Measurements from ENCODE around the gene CEMIP2. TPM values are rescaled to one million over a fixed set of nuclear protein-coding genes. Genes with fewer than 3 reads are reported as not detected.

Gene CEMIP2
- total RNA-seq, 1 experiment from 2014 or later, result 16.0 TPM

- Histone ChIP-seq H3K79me2 (ENCODE audit: low read length) (peaks cover 55% of the 10 kb centered on the region), H3K27ac (ENCODE audit: low read length) (no peak overlapping the region), H3K9me3 (ENCODE audit: low read length) (no peaks in the 10 kb centered on the region), H3F3A (ENCODE audit: low read length, unreplicated experiment) (peaks cover 12% of the 10 kb centered on the region), H3K4me3 (ENCODE audit: low read length) (peak overlapping the region; percentile 97), H3K27me3 (ENCODE audit: low read length) (no peaks in the 10 kb centered on the region), H4K20me1 (ENCODE audit: low read length) (peaks cover 26% of the 10 kb centered on the region), H3K9me2 (replicated peaks; ENCODE audit: low read length) (no peaks in the 10 kb centered on the region), H3K36me3 (ENCODE audit: low read depth, low read length) (no peaks in the 10 kb centered on the region), H3K9ac (ENCODE audit: low read length) (peak overlapping the region; percentile 80), H2AFZ (ENCODE audit: low read length) (0 out of 2 replicates have a peak overlapping the region, but pooled peaks have one; percentile 56), H3K4me1 (ENCODE audit: insufficient read depth, low read length) (peaks cover 55% of the 10 kb centered on the region), H3K4me2 (ENCODE audit: low read length) (peak overlapping the region; percentile 97)
- DNase-seq, result no peak
- intact Hi-C loops (cut with micrococcal nuclease), result loop anchor here (5.0 kb wide), 1 partner anchor 480 kb away; no protein-coding TSS in a partner anchor
- ATAC-seq, result no peak
- no TSS peak for BruUV-seq (replicated peaks)
- ChIA-PET CTCF (no interaction called here), POLR2A (ENCODE audit: unreplicated experiment) (interaction anchor here (0.5 kb wide), 1 partner anchor 812 kb away, joined by 3 read pairs; no protein-coding TSS in a partner anchor)
- TF ChIP-seq EZH2phosphoT487 (IDR thresholded peaks at IDR 0.05; ENCODE audit: borderline replicate concordance, low read length) (no peak), EZH2 (IDR thresholded peaks at IDR 0.05; ENCODE audit: low read length, unreplicated experiment) (no peak)
- TF ChIP-seq, protein P1, sequence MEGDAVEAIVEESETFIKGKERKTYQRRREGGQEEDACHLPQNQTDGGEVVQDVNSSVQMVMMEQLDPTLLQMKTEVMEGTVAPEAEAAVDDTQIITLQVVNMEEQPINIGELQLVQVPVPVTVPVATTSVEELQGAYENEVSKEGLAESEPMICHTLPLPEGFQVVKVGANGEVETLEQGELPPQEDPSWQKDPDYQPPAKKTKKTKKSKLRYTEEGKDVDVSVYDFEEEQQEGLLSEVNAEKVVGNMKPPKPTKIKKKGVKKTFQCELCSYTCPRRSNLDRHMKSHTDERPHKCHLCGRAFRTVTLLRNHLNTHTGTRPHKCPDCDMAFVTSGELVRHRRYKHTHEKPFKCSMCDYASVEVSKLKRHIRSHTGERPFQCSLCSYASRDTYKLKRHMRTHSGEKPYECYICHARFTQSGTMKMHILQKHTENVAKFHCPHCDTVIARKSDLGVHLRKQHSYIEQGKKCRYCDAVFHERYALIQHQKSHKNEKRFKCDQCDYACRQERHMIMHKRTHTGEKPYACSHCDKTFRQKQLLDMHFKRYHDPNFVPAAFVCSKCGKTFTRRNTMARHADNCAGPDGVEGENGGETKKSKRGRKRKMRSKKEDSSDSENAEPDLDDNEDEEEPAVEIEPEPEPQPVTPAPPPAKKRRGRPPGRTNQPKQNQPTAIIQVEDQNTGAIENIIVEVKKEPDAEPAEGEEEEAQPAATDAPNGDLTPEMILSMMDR (conservative IDR thresholded peaks at IDR 0.05; ENCODE audit: low read depth, low read length), result no peak
These were observed 1.0 kb downstream of the CEMIP2 start for GRCh38 chr9:71767163-71767775.

- peaks cover 61% of the 10 kb centered on the region for H3K79me2 ChIP-seq (ENCODE audit: low read length)
- H3F3A ChIP-seq (ENCODE audit: low read length, unreplicated experiment), result peaks cover 12% of the 10 kb centered on the region
- ChIA-PET CTCF (no interaction called here), POLR2A (ENCODE audit: unreplicated experiment) (no interaction called here)
- TF ChIP-seq EZH2 (IDR thresholded peaks at IDR 0.05; ENCODE audit: low read length, unreplicated experiment), result no peak
- TF ChIP-seq EZH2phosphoT487 (IDR thresholded peaks at IDR 0.05; ENCODE audit: borderline replicate concordance, low read length), result no peak
- TF ChIP-seq, protein P1 (conservative IDR thresholded peaks at IDR 0.05; ENCODE audit: low read depth, low read length), result no peak
- H3K4me3 ChIP-seq (ENCODE audit: low read length), result peak overlapping the region; percentile 97
- peaks cover 58% of the 10 kb centered on the region for H3K4me1 ChIP-seq (ENCODE audit: insufficient read depth, low read length)
- peak overlapping the region; percentile 97 for H3K4me2 ChIP-seq (ENCODE audit: low read length)
- H2AFZ ChIP-seq (ENCODE audit: low read length), result no peak overlapping the region
- H3K9ac ChIP-seq (ENCODE audit: low read length), result peak overlapping the region; percentile 80; the same call in 1 of the 2 replicates
- DNase-seq (peak; percentile 42), ATAC-seq (no peak)
- no peak overlapping the region for H3K27ac ChIP-seq (ENCODE audit: low read length)
- peaks cover 26% of the 10 kb centered on the region for H4K20me1 ChIP-seq (ENCODE audit: low read length)
- no peaks in the 10 kb centered on the region for H3K9me2 ChIP-seq (replicated peaks; ENCODE audit: low read length)
- no peaks in the 10 kb centered on the region for H3K27me3 ChIP-seq (ENCODE audit: low read length)
- intact Hi-C loops (cut with micrococcal nuclease), result loop anchor here (5.0 kb wide), 1 partner anchor 479 kb away; no protein-coding TSS in a partner anchor
- H3K9me3 ChIP-seq (ENCODE audit: low read length), result no peaks in the 10 kb centered on the region
- no TSS peak for BruUV-seq (replicated peaks)
- H3K36me3 ChIP-seq (ENCODE audit: low read depth, low read length), result no peaks in the 10 kb centered on the region
These were observed 1.6 kb downstream of the CEMIP2 start for GRCh38 chr9:71766663-71767062.

- Histone ChIP-seq H3K9me2 (replicated peaks; ENCODE audit: low read length) (no peaks in the 10 kb centered on the region), H3K79me2 (ENCODE audit: low read length) (peaks cover 71% of the 10 kb centered on the region), H3K4me1 (ENCODE audit: insufficient read depth, low read length) (peaks cover 67% of the 10 kb centered on the region), H3K27ac (ENCODE audit: low read length) (no peak overlapping the region), H3K4me2 (ENCODE audit: low read length) (peak overlapping the region; percentile 97), H3K36me3 (ENCODE audit: low read depth, low read length) (no peaks in the 10 kb centered on the region), H3K9me3 (ENCODE audit: low read length) (no peaks in the 10 kb centered on the region), H3K9ac (ENCODE audit: low read length) (no peak overlapping the region), H3K4me3 (ENCODE audit: low read length) (peak overlapping the region; percentile 24; the same call in 1 of the 2 replicates), H3K27me3 (ENCODE audit: low read length) (no peaks in the 10 kb centered on the region), H3F3A (ENCODE audit: low read length, unreplicated experiment) (peaks cover 12% of the 10 kb centered on the region), H4K20me1 (ENCODE audit: low read length) (peaks cover 32% of the 10 kb centered on the region), H2AFZ (ENCODE audit: low read length) (no peak overlapping the region)
- peak; percentile 62 for DNase-seq
- BruUV-seq (replicated peaks), result no TSS peak
- CTCF ChIA-PET, result no interaction called here
- POLR2A ChIA-PET (ENCODE audit: unreplicated experiment), result no interaction called here
- TF ChIP-seq EZH2phosphoT487 (IDR thresholded peaks at IDR 0.05; ENCODE audit: borderline replicate concordance, low read length) (no peak), EZH2 (IDR thresholded peaks at IDR 0.05; ENCODE audit: low read length, unreplicated experiment) (no peak)
- TF ChIP-seq, protein P1 (conservative IDR thresholded peaks at IDR 0.05; ENCODE audit: low read depth, low read length), result no peak
- intact Hi-C loops (cut with micrococcal nuclease), result loop anchor here (5.0 kb wide), 1 partner anchor 478 kb away; no protein-coding TSS in a partner anchor
- no peak for ATAC-seq
These were observed 2.6 kb downstream of the CEMIP2 start for GRCh38 chr9:71765693-71766092.
